SK-N-SH (cell line): ENCODE measurements around the gene EEF1AKMT1. TPM values are rescaled to one million over a fixed set of nuclear protein-coding genes. Genes with fewer than 3 reads are reported as not detected.

ENCODE experiments used
- CTCF ChIA-PET: fragments of 300-600, 350-600 bp; formaldehyde crosslinking; extraction: SDS; loops from one replicate; lab custom pipeline; 2021; lab: Yijun Ruan, JAX
- POLR2A ChIA-PET: fragments of 350-600 bp; sonication (Branson Sonifier 250); formaldehyde crosslinking; extraction: SDS; loops from one replicate; lab custom pipeline; 2020; ENCODE audit warnings: antibody characterized with exemption, inconsistent platforms; lab: Yijun Ruan, JAX
- DNase-seq: peaks from one replicate; pipeline ENCODE4 v3.0.0; 2012
- H2AFZ ChIP-seq: fragments of 200-600 bp; sonication (generic); 2 replicates; pipeline ENCODE4 v1.8.1; 2016; ENCODE audit warnings: antibody characterized with exemption, mild to moderate bottlenecking, low read depth
- H3F3A ChIP-seq: fragments of 200-600 bp; sonication (generic); replicated peaks from 2 replicates; pipeline ENCODE3; 2016; ENCODE audit warnings: antibody characterized with exemption, mild to moderate bottlenecking; ENCODE audit not compliant: insufficient read depth
- H3K27ac ChIP-seq, 2 experiments: fragments of 200-500 bp in 1 of 2; fragments of 200-600 bp in 1 of 2; sonication (Bioruptor generic) in 1 of 2; sonication (generic), shearing (Covaris generic) in 1 of 2; 2 replicates each; pipeline versions ENCODE4 v1.5.1 to v1.6.1; 2014 to 2016; ENCODE audit warnings: low read depth in 2 of 2, inconsistent platforms in 1 of 2, low read length in 1 of 2, mild to moderate bottlenecking in 1 of 2, mixed read lengths in 1 of 2
- H3K27me3 ChIP-seq: fragments of 200-600 bp; sonication (generic), shearing (Covaris generic); 2 replicates; pipeline ENCODE4 v1.6.1; 2016; ENCODE audit warnings: mixed run types; ENCODE audit not compliant: insufficient read depth
- H3K36me3 ChIP-seq, 2 experiments: fragments of 200-500 bp in 1 of 2; fragments of 200-600 bp in 1 of 2; sonication (Bioruptor generic) in 1 of 2; sonication (generic) in 1 of 2; replicated peaks in 1 of 2; 2 replicates each; pipeline versions ENCODE3 to v1.5.1; 2014 to 2016; ENCODE audit warnings: low read length in 1 of 2, mild to moderate bottlenecking in 1 of 2; ENCODE audit not compliant: insufficient read depth in 2 of 2, control insufficient read depth in 1 of 2
- H3K4me1 ChIP-seq, 2 experiments: fragments of 200-500 bp in 1 of 2; fragments of 200-600 bp in 1 of 2; sonication (Bioruptor generic) in 1 of 2; sonication (generic), shearing (Covaris generic) in 1 of 2; 2 replicates each; pipeline versions ENCODE4 v1.5.1 to v1.6.1; 2014 to 2016; ENCODE audit warnings: low read depth in 1 of 2, low read length in 1 of 2, mixed run types in 1 of 2; ENCODE audit not compliant: insufficient read depth in 2 of 2, control insufficient read depth in 1 of 2
- H3K4me2 ChIP-seq: fragments of 200-600 bp; sonication (generic), shearing (Covaris generic); 2 replicates; pipeline ENCODE4 v1.6.1; 2017; ENCODE audit warnings: mixed run types
- H3K4me3 ChIP-seq, 2 experiments: fragments of 200-500 bp in 1 of 2; fragments of 200-600 bp in 1 of 2; sonication (Bioruptor generic) in 1 of 2; sonication (generic), shearing (Covaris generic) in 1 of 2; 2 replicates each; pipeline versions ENCODE4 v1.5.1 to v1.8.1; 2014 to 2016; ENCODE audit warnings: low read depth in 2 of 2, inconsistent platforms in 1 of 2, low read length in 1 of 2, mild to moderate bottlenecking in 1 of 2, mixed read lengths in 1 of 2, moderate library complexity in 1 of 2
- H3K79me2 ChIP-seq: fragments of 200-600 bp; sonication (generic); 2 replicates; pipeline ENCODE4 v1.8.1; 2017; ENCODE audit warnings: mild to moderate bottlenecking; ENCODE audit not compliant: insufficient read depth
- H3K9ac ChIP-seq: fragments of 200-600 bp; sonication (generic); 2 replicates; pipeline ENCODE4 v1.6.1; 2017; ENCODE audit warnings: mixed run types
- H3K9me2 ChIP-seq: fragments of 200-600 bp; sonication (generic); 2 replicates; pipeline ENCODE4 v1.6.1; 2017; ENCODE audit warnings: mixed run types
- H3K9me3 ChIP-seq: fragments of 200-600 bp; sonication (generic); 2 replicates; pipeline ENCODE4 v1.6.1; 2017; ENCODE audit warnings: mixed run types, mild to moderate bottlenecking, moderate library complexity
- H4K20me1 ChIP-seq: fragments of 200-600 bp; sonication (generic); 2 replicates; pipeline ENCODE4 v1.6.1; 2017; ENCODE audit warnings: mild to moderate bottlenecking, mixed run types; ENCODE audit not compliant: insufficient read depth
- CTCF ChIP-seq: fragments of 200-600 bp; sonication (generic); IDR thresholded peaks from 2 replicates; pipeline ENCODE4 v1.6.1; 2017; ENCODE audit warnings: antibody characterized with exemption, mild to moderate bottlenecking, moderate library complexity
- EP300 ChIP-seq, 2 experiments: IDR thresholded peaks; 2 replicates each; pipeline versions ENCODE4 v1.4.0 to v1.6.1; 2012; ENCODE audit warnings: borderline replicate concordance in 1 of 2, low read depth in 1 of 2, low read length in 1 of 2
- EZH2phosphoT487 ChIP-seq: fragments of 200-600 bp; sonication (generic); IDR thresholded peaks from 2 replicates; pipeline ENCODE4 v1.6.1; 2017; ENCODE audit warnings: low read depth, mixed run types, mild to moderate bottlenecking, antibody characterized with exemption, moderate library complexity, borderline replicate concordance
- GATA2 ChIP-seq: sonication (generic); formaldehyde crosslinking; IDR thresholded peaks from 2 replicates; pipeline ENCODE4 v1.5.0; 2020; ENCODE audit warnings: mild to moderate bottlenecking, missing genetic modification reagents
- IRF3 ChIP-seq: fragments of 150-350 bp; IDR thresholded peaks from 2 replicates; pipeline ENCODE4 v1.6.1; 2016; ENCODE audit warnings: mild to moderate bottlenecking, low read depth, low read length
- MEF2A ChIP-seq: IDR thresholded peaks from 2 replicates; pipeline ENCODE4 v1.4.0; 2012; ENCODE audit warnings: low read depth, borderline replicate concordance
- MXI1 ChIP-seq: IDR thresholded peaks from 2 replicates; pipeline ENCODE4 v1.6.1; 2012; ENCODE audit warnings: mild to moderate bottlenecking, low read depth, low read length, improper control_type of control experiment
- NRF1 ChIP-seq: IDR thresholded peaks from 2 replicates; pipeline ENCODE4 v1.6.1; 2012; ENCODE audit warnings: low read depth, mild to moderate bottlenecking, low read length
- PBX3 ChIP-seq: IDR thresholded peaks from 2 replicates; pipeline ENCODE4; 2012
- RAD21 ChIP-seq: IDR thresholded peaks from 2 replicates; pipeline ENCODE4 v1.6.1; 2012; ENCODE audit warnings: mild to moderate bottlenecking, low read length
- RCOR1 ChIP-seq: fragments of 150-350 bp; IDR thresholded peaks from 2 replicates; pipeline ENCODE4 v1.6.1; 2017; ENCODE audit warnings: antibody characterized with exemption, low read length
- REST ChIP-seq: IDR thresholded peaks from 2 replicates; pipeline ENCODE4 v1.6.1; 2012; ENCODE audit warnings: mild to moderate bottlenecking, low read depth, low read length, moderate library complexity
- RXRA ChIP-seq: IDR thresholded peaks from 2 replicates; pipeline ENCODE4 v1.4.0; 2012; ENCODE audit warnings: low read depth, mild to moderate bottlenecking, borderline replicate concordance
- SMC3 ChIP-seq: IDR thresholded peaks from 2 replicates; pipeline ENCODE4 v1.6.1; 2012; ENCODE audit warnings: low read depth, low read length, improper control_type of control experiment
- TAF1 ChIP-seq: IDR thresholded peaks from 2 replicates; pipeline ENCODE4 v1.6.1; 2012; ENCODE audit warnings: low read depth, mild to moderate bottlenecking, low read length, moderate library complexity, borderline replicate concordance
- TCF12 ChIP-seq: IDR thresholded peaks from 2 replicates; pipeline ENCODE4 v1.4.0; 2012
- TEAD4 ChIP-seq: IDR thresholded peaks from 2 replicates; pipeline ENCODE4 v1.4.0; 2012; ENCODE audit warnings: mild to moderate bottlenecking, borderline replicate concordance; ENCODE audit not compliant: insufficient read depth
- USF2 ChIP-seq: fragments of 150-350 bp; IDR thresholded peaks from 2 replicates; pipeline ENCODE4 v1.6.1; 2017; ENCODE audit warnings: antibody characterized with exemption, low read length, low read depth, borderline replicate concordance
- WGBS: methylation state at CpG from one replicate; pipeline ENCODE4 v1.1.6; 2017; ENCODE audit warnings: low lambda C conversion rate; 5-methylcytosine and 5-hydroxymethylcytosine counted together
- polyA plus RNA-seq, 3 experiments: library from polyadenylated mRNA; depleted of rRNA; stranded (reverse); fragments of >200 nt; gene quantifications; 2 replicates each; pipeline ENCODE4 v1.2.3, GENCODE V29; 2012

EEF1AKMT1 gene
- polyA plus RNA-seq, 1 of the 3 experiments (the other 2 are of a cell fraction) = 4.2 TPM

GRCh38 chr13:20716951-20717350 lies 56.8 kb downstream of the EEF1AKMT1 start:
- H2AFZ ChIP-seq = no peak overlapping the region
- no peak for DNase-seq
- H3K4me2 ChIP-seq = no peak overlapping the region
- no peak overlapping the region for H3K4me3 ChIP-seq
- POLR2A ChIA-PET = no interaction called here
- no peaks in the 10 kb centered on the region for H3K36me3 ChIP-seq
- CTCF ChIA-PET = interaction anchor here (7.3 kb wide), 1 partner anchor 111 kb away, joined by 76 read pairs; no protein-coding TSS in a partner anchor
- H3K79me2 ChIP-seq = no peaks in the 10 kb centered on the region
- H3F3A ChIP-seq = peaks cover 21% of the 10 kb centered on the region
- no peaks in the 10 kb centered on the region for H3K9me2 ChIP-seq
- H3K27me3 ChIP-seq = no peaks in the 10 kb centered on the region
- H3K9ac ChIP-seq = no peak overlapping the region
- WGBS = 89% methylated on average over 15 of the region's 15 CpGs
- no peaks in the 10 kb centered on the region for H3K9me3 ChIP-seq
- peaks cover 4 to 18% of the 10 kb centered on the region in 2 experiments; a peak in 3 of 4 replicates for H3K4me1 ChIP-seq
- no peaks in the 10 kb centered on the region for H4K20me1 ChIP-seq
- TF ChIP-seq SMC3 (no peak), EZH2phosphoT487 (no peak), TAF1 (no peak), RXRA (no peak), RCOR1 (no peak), EP300 (IDR thresholded peaks at IDR 0.05; ENCODE audit: borderline replicate concordance in 1 of 2, low read depth in 1 of 2, low read length in 1 of 2) (no peak), GATA2 (CRISPR knock-in tag) (no peak), PBX3 (no peak), TEAD4 (no peak), RAD21 (no peak)
- H3K27ac ChIP-seq = no peak overlapping the region

- Histone ChIP-seq H3K9ac (no peak overlapping the region), H2AFZ (no peak overlapping the region), H3K4me1 (peaks cover 0 to 18% of the 10 kb centered on the region in 2 experiments; a peak in 3 of 4 replicates), H4K20me1 (no peaks in the 10 kb centered on the region), H3K9me3 (no peaks in the 10 kb centered on the region), H3K27me3 (no peaks in the 10 kb centered on the region), H3K9me2 (no peaks in the 10 kb centered on the region), H3K79me2 (no peaks in the 10 kb centered on the region), H3K4me2 (peak overlapping the region; percentile 59; the same call in 1 of the 2 replicates), H3K36me3 (no peaks in the 10 kb centered on the region), H3K4me3 (no peak overlapping the region), H3F3A (peaks cover 21% of the 10 kb centered on the region), H3K27ac (peak overlapping the region in 1 of 2 experiments; percentile 86; a peak in 2 of 4 replicates)
- 93% methylated on average over 6 of the region's 6 CpGs for WGBS
- ChIA-PET POLR2A (no interaction called here), CTCF (interaction anchor here (0.8 to 7.3 kb wide), 8 partner anchors 11 to 221 kb away, joined by 3 to 76 read pairs (median 3); partner anchors contain the start of gene IL17D)
- no peak for DNase-seq
- TF ChIP-seq REST (no peak), EZH2phosphoT487 (no peak), TCF12 (no peak), MXI1 (no peak), IRF3 (no peak), RCOR1 (no peak), CTCF (no peak), USF2 (no peak), NRF1 (no peak), MEF2A (no peak), RAD21 (no peak)
Observed at GRCh38 chr13:20715330-20715712, 58.4 kb downstream of the EEF1AKMT1 start.
